ENCODE data around the gene LCN6. TPM values are rescaled to one million over a fixed set of nuclear protein-coding genes. Genes with fewer than 3 reads are reported as not detected.

The LCN6 gene
- total and polyA plus RNA-seq, 7 donors = 0.44 to 15.0 (median 10.7) TPM

- intact Hi-C loops (cut with DNase I) = no loop called here
- Histone ChIP-seq H3K27me3 (ENCODE audit: insufficient read depth in 3 of 3, low read length in 2 of 3) (peaks cover 0 to 25% (median 5%) of the 10 kb centered on the region in 3 donors), H3K36me3 (ENCODE audit: insufficient read depth in 1 of 2, low read depth in 1 of 2) (no peaks in the 10 kb centered on the region), H3K9me3 (no peaks in the 10 kb centered on the region), H3K4me3 (no peak overlapping the region), H3K4me1 (peaks cover 17% of the 10 kb centered on the region), H3K27ac (no peak overlapping the region)
- WGBS, 3 donors = 38 to 58% (median 40%) methylated on average over 9 to 10 of the region's 10 CpGs
- no peak for TF ChIP-seq CTCF (IDR thresholded peaks at IDR 0.05)
- DNase-seq (no peak), ATAC-seq (peak in 1 of 4 donors; percentile 14)
Observed at GRCh38 chr9:136695435-136695895, 52.9 kb downstream of the LCN6 start.

GRCh38 chr9:136694872-136695247, 53.5 kb downstream of the LCN6 start:
- H3K4me3 ChIP-seq = no peak overlapping the region
- 84 to 90% (median 86%) methylated on average over 10 to 11 of the region's 11 CpGs for WGBS, 3 donors
- no peak overlapping the region for H3K27ac ChIP-seq
- intact Hi-C loops (cut with DNase I) = loop anchor here (5.0 kb wide), 3 partner anchors 48 to 208 kb away; no protein-coding TSS in a partner anchor
- DNase-seq = no peak
- H3K4me1 ChIP-seq = peaks cover 23% of the 10 kb centered on the region
- H3K9me3 ChIP-seq = no peaks in the 10 kb centered on the region
- no peaks in the 10 kb centered on the region for H3K36me3 ChIP-seq (ENCODE audit: insufficient read depth in 1 of 2, low read depth in 1 of 2)
- no peak for ATAC-seq
- H3K27me3 ChIP-seq (ENCODE audit: insufficient read depth in 3 of 3, low read length in 2 of 3) = peaks cover 0 to 19% (median 5%) of the 10 kb centered on the region in 3 donors
- TF ChIP-seq CTCF (IDR thresholded peaks at IDR 0.05) = no peak

DNA sequence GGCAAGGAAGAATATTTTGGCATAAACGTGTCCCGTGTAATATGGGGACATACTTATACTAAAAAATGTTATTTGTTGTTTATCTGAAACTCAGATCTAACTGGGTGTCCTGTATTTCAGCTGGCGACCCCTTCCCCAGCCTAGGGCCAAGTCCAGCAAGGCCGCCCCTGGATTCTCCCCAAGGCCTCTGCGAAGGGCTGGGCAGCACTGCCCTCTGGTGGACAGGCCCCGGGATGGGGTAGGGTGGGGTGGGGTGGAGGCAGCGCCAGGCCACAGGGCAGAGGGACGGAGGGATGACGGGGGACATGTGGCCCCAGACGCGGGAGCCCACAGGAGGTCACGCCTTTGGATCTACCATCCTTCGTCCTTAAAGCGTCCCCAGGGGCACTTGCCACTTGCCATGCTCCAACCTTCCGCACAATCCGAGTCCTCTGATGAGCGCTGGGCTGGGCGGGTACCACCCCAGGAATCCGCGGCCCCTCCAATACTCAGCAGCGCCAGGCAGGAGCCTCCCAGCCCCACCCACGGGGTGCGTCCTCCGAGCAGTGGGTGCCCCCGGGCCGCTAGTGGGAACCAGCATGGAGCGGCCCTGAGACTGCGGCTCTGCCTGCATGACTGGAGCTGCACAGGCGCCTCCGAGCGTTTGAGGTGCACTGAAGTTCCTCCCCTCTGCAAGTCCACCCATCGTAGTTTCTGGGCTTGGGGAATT, 54.0 kb downstream of the LCN6 start:
- Histone ChIP-seq H3K4me1 (peaks cover 28% of the 10 kb centered on the region), H3K9me3 (no peaks in the 10 kb centered on the region), H3K27me3 (ENCODE audit: insufficient read depth in 3 of 3, low read length in 2 of 3) (peaks cover 0 to 14% (median 3%) of the 10 kb centered on the region in 3 donors), H3K27ac (peak overlapping the region; percentile 30), H3K36me3 (ENCODE audit: insufficient read depth in 1 of 2, low read depth in 1 of 2) (no peaks in the 10 kb centered on the region), H3K4me3 (no peak overlapping the region)
- peak; percentile 61 to 72 (median 64) for ATAC-seq
- 50 to 52% (median 52%) methylated on average over 31 to 32 of the region's 32 CpGs for WGBS, 3 donors
- DNase-seq = peak; percentile 72 to 85
- intact Hi-C loops (cut with DNase I) = loop anchor here (5.0 kb wide), 3 partner anchors 47 to 207 kb away; no protein-coding TSS in a partner anchor
- peak; percentile 71 for TF ChIP-seq CTCF (IDR thresholded peaks at IDR 0.05)

Other genes with a start within 250 kb of the LCN6 start
- gene NOTCH1, start 202.5 kb downstream of the LCN6 start, total RNA-seq = 10 to 100 TPM in 3 of 4 donors, 1 to 10 TPM in 1; 8.7 to 15.4 (median 12.3) TPM
- 1 to 10 TPM; 1.8 to 3.8 (median 2.9) TPM for gene NOTCH1, start 202.5 kb downstream of the LCN6 start, polyA plus RNA-seq
- gene EGFL7, start 85.6 kb downstream of the LCN6 start, total RNA-seq = 10 to 100 TPM; 47.0 to 55.3 (median 48.8) TPM
- 10 to 100 TPM; 34.7 to 73.4 (median 48.4) TPM for gene EGFL7, start 85.6 kb downstream of the LCN6 start, polyA plus RNA-seq
- 10 to 100 TPM; 15.5 to 46.3 (median 31.5) TPM for gene AGPAT2, start 61.1 kb downstream of the LCN6 start, total RNA-seq
- 10 to 100 TPM; 25.9 to 66.5 (median 46.8) TPM for gene AGPAT2, start 61.1 kb downstream of the LCN6 start, polyA plus RNA-seq
- 1 to 10 TPM; 1.4 to 2.7 (median 2.3) TPM for gene DIPK1B, start 36.0 kb downstream of the LCN6 start, total RNA-seq
- gene DIPK1B, start 36.0 kb downstream of the LCN6 start, polyA plus RNA-seq = 1 to 10 TPM; 2.2 to 5.3 (median 3.5) TPM
- gene LCN10, start 5.6 kb downstream of the LCN6 start, total RNA-seq = 1 to 10 TPM in 3 of 4 donors, not detected in 1; 3.2 to 4.9 (median 4.1) TPM
- 1 to 10 TPM; 3.0 to 4.6 (median 4.0) TPM for gene LCN10, start 5.6 kb downstream of the LCN6 start, polyA plus RNA-seq
- gene LCN8, start 9.7 kb upstream of the LCN6 start, total RNA-seq = 1 to 10 TPM in 1 of 4 donors, under 1 TPM in 2, not detected in 1; 0.44 to 1.5 (median 0.50) TPM
- under 1 TPM in 2 of 3 donors, not detected in 1; 0.16 to 0.17 TPM for gene LCN8, start 9.7 kb upstream of the LCN6 start, polyA plus RNA-seq
- gene LCN15, start 16.0 kb upstream of the LCN6 start, total RNA-seq = under 1 TPM in 1 of 4 donors, not detected in 3; 0.22 TPM
- 1 to 10 TPM in 1 of 3 donors, under 1 TPM in 1, not detected in 1; 0.14 to 1.4 TPM for gene LCN15, start 16.0 kb upstream of the LCN6 start, polyA plus RNA-seq
- 10 to 100 TPM; 32.0 to 49.1 (median 45.9) TPM for gene TMEM141, start 42.8 kb upstream of the LCN6 start, total RNA-seq
- gene TMEM141, start 42.8 kb upstream of the LCN6 start, polyA plus RNA-seq = 10 to 100 TPM; 49.3 to 89.1 (median 65.1) TPM
- gene CCDC183, start 47.8 kb upstream of the LCN6 start, total RNA-seq = not detected
- under 1 TPM in 2 of 3 donors, not detected in 1; 0.03 to 0.08 TPM for gene CCDC183, start 47.8 kb upstream of the LCN6 start, polyA plus RNA-seq
- gene RABL6, start 59.4 kb upstream of the LCN6 start, total RNA-seq = 10 to 100 TPM; 74.4 to 90.5 (median 88.3) TPM
- gene RABL6, start 59.4 kb upstream of the LCN6 start, polyA plus RNA-seq = 10 to 100 TPM; 73.0 to 82.5 (median 75.4) TPM
- 1 to 10 TPM; 1.3 to 4.9 (median 3.5) TPM for gene AJM1, start 94.0 kb upstream of the LCN6 start, total RNA-seq
- gene AJM1, start 94.0 kb upstream of the LCN6 start, polyA plus RNA-seq = 1 to 10 TPM; 1.6 to 2.0 (median 1.7) TPM
- gene PHPT1, start 100.9 kb upstream of the LCN6 start, total RNA-seq = 100 to 1,000 TPM; 154 to 272 (median 220) TPM
- gene PHPT1, start 100.9 kb upstream of the LCN6 start, polyA plus RNA-seq = 100 to 1,000 TPM; 228 to 295 (median 288) TPM
- 1 to 10 TPM; 1.7 to 4.7 (median 3.1) TPM for gene MAMDC4, start 103.8 kb upstream of the LCN6 start, total RNA-seq
- gene MAMDC4, start 103.8 kb upstream of the LCN6 start, polyA plus RNA-seq = 1 to 10 TPM; 2.1 to 7.9 (median 2.4) TPM
- 100 to 1,000 TPM; 254 to 371 (median 331) TPM for gene EDF1, start 117.8 kb upstream of the LCN6 start, total RNA-seq
- 100 to 1,000 TPM; 241 to 534 (median 365) TPM for gene EDF1, start 117.8 kb upstream of the LCN6 start, polyA plus RNA-seq
- 10 to 100 TPM in 2 of 4 donors, 1 to 10 TPM in 2; 5.4 to 13.2 (median 9.4) TPM for gene TRAF2, start 138.0 kb upstream of the LCN6 start, total RNA-seq
- 10 to 100 TPM in 2 of 3 donors, 1 to 10 TPM in 1; 8.6 to 15.9 (median 11.1) TPM for gene TRAF2, start 138.0 kb upstream of the LCN6 start, polyA plus RNA-seq
- 100 to 1,000 TPM; 135 to 236 (median 171) TPM for gene FBXW5, start 196.2 kb upstream of the LCN6 start, total RNA-seq
- 100 to 1,000 TPM; 202 to 261 (median 213) TPM for gene FBXW5, start 196.2 kb upstream of the LCN6 start, polyA plus RNA-seq
- gene C8G, start 196.7 kb upstream of the LCN6 start, total RNA-seq = 1 to 10 TPM; 1.7 to 7.9 (median 5.9) TPM
- gene C8G, start 196.7 kb upstream of the LCN6 start, polyA plus RNA-seq = 1 to 10 TPM; 3.4 to 6.0 (median 4.5) TPM
- gene LCN12, start 203.7 kb upstream of the LCN6 start, total RNA-seq = 1 to 10 TPM in 1 of 4 donors, under 1 TPM in 2, not detected in 1; 0.38 to 1.5 (median 0.48) TPM
- under 1 TPM; 0.06 to 0.17 (median 0.13) TPM for gene LCN12, start 203.7 kb upstream of the LCN6 start, polyA plus RNA-seq
- gene PTGDS, start 229.0 kb upstream of the LCN6 start, total RNA-seq = 100 to 1,000 TPM in 1 of 4 donors, 10 to 100 TPM in 3; 23.3 to 130 (median 74.3) TPM
- gene PTGDS, start 229.0 kb upstream of the LCN6 start, polyA plus RNA-seq = 10 to 100 TPM; 29.9 to 37.9 (median 37.8) TPM
- gene LCNL1, start 234.5 kb upstream of the LCN6 start, total RNA-seq = under 1 TPM; 0.10 to 0.79 (median 0.38) TPM
- under 1 TPM; 0.04 to 0.14 (median 0.06) TPM for gene LCNL1, start 234.5 kb upstream of the LCN6 start, polyA plus RNA-seq
- 10 to 100 TPM in 3 of 4 donors, 1 to 10 TPM in 1; 9.4 to 15.6 (median 12.4) TPM for gene PAXX, start 243.9 kb upstream of the LCN6 start, total RNA-seq
- gene PAXX, start 243.9 kb upstream of the LCN6 start, polyA plus RNA-seq = 10 to 100 TPM; 16.5 to 39.2 (median 25.2) TPM
- gene CLIC3, start 248.0 kb upstream of the LCN6 start, total RNA-seq = under 1 TPM in 3 of 4 donors, not detected in 1; 0.38 to 0.90 (median 0.54) TPM
- gene CLIC3, start 248.0 kb upstream of the LCN6 start, polyA plus RNA-seq = under 1 TPM; 0.55 to 0.94 (median 0.79) TPM

Data from psoas muscle (tissue), 8 donors.